ENCODE measurements around the gene NPSR1.
"Not testable (repeated sequence)": the region's sequence is repeated elsewhere in the genome, so short reads cannot be mapped to it uniquely, and the experiment has no call there.

The NPSR1 gene

DNA sequence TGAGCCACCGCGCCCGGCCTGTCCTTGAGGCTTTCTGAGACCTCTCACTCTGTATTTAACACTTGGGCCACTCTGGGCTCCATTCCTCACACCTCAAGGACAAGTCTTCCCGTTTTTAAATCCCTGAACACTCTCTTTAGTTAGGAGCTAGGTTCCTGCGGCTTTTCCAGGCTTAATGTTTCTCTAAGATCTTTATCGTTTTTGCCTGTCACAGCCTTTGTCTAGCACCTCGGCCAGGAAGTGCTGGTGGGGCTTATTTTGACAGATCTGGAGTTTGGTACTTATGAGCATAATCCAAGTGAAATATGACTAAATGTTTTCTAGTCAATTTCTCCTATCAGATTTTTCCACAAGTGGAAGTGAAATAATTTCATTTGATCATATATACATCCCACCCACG is 192.7 kb downstream of the NPSR1 start:
- Histone ChIP-seq H4K20me1 (ENCODE audit: control insufficient read depth, insufficient read depth, low read depth, low read length) (no peaks in the 10 kb centered on the region), H3K9me2 (replicated peaks; ENCODE audit: control insufficient read depth, low read length) (no peaks in the 10 kb centered on the region), H3K4me2 (ENCODE audit: low read length) (no peak overlapping the region), H3F3A (ENCODE audit: control insufficient read depth, insufficient read depth) (no peaks in the 10 kb centered on the region), H3K4me3 (ENCODE audit: low read length) (no peak overlapping the region), H3K9me3 (ENCODE audit: control insufficient read depth, insufficient read depth, low read length) (no peaks in the 10 kb centered on the region), H3K36me3 (ENCODE audit: control insufficient read depth, low read length) (no peaks in the 10 kb centered on the region), H3K27ac (ENCODE audit: low read depth, low read length) (no peak overlapping the region), H3K79me2 (ENCODE audit: control insufficient read depth, low read length) (no peaks in the 10 kb centered on the region), H3K4me1 (ENCODE audit: control insufficient read depth, low read length) (no peaks in the 10 kb centered on the region), H3K27me3 (ENCODE audit: control insufficient read depth, low read length) (no peaks in the 10 kb centered on the region)
- TF ChIP-seq EZH2phosphoT487 (IDR thresholded peaks at IDR 0.05; ENCODE audit: borderline replicate concordance, low read length), result no peak
- no peak for TF ChIP-seq CTCF (IDR thresholded peaks at IDR 0.05; ENCODE audit: low read depth, low read length, poor library complexity, severe bottlenecking)

- no peak overlapping the region for H3K27ac ChIP-seq (ENCODE audit: low read depth, low read length)
- no peaks in the 10 kb centered on the region for H3K9me2 ChIP-seq (replicated peaks; ENCODE audit: control insufficient read depth, low read length)
- H3K4me2 ChIP-seq (ENCODE audit: low read length), result no peak overlapping the region
- no peaks in the 10 kb centered on the region for H3K9me3 ChIP-seq (ENCODE audit: control insufficient read depth, insufficient read depth, low read length)
- no peaks in the 10 kb centered on the region for H3K4me1 ChIP-seq (ENCODE audit: control insufficient read depth, low read length)
- no peaks in the 10 kb centered on the region for H3F3A ChIP-seq (ENCODE audit: control insufficient read depth, insufficient read depth)
- TF ChIP-seq EZH2phosphoT487 (IDR thresholded peaks at IDR 0.05; ENCODE audit: borderline replicate concordance, low read length) (no peak), CTCF (IDR thresholded peaks at IDR 0.05; ENCODE audit: low read depth, low read length, poor library complexity, severe bottlenecking) (no peak)
- no peak overlapping the region for H3K4me3 ChIP-seq (ENCODE audit: low read length)
- no peaks in the 10 kb centered on the region for H3K27me3 ChIP-seq (ENCODE audit: control insufficient read depth, low read length)
- H3K79me2 ChIP-seq (ENCODE audit: control insufficient read depth, low read length), result no peaks in the 10 kb centered on the region
- no peaks in the 10 kb centered on the region for H4K20me1 ChIP-seq (ENCODE audit: control insufficient read depth, insufficient read depth, low read depth, low read length)
- H3K36me3 ChIP-seq (ENCODE audit: control insufficient read depth, low read length), result no peaks in the 10 kb centered on the region
Measured at GRCh38 chr7:34851431-34851830, 193.4 kb downstream of the NPSR1 start.

DNA sequence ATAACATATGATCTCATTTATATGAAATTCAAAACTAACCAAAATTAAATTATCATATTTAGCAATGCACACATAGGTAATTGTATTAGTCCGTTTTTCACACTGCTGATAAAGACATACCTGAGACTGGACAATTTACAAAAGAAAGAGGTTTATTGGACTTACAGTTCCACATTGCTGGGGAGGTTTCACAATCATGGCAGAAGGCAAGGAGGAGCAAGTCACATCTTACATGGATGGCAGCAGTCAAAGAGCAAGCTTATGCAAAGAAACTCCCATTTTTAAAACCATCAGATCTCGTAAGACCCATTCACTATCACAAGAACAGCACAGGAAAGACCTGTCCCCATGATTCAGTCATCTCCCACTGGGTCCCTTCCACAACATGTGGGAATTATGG is 200.4 kb downstream of the NPSR1 start:
- not testable (repeated sequence) for H3F3A ChIP-seq (ENCODE audit: control insufficient read depth, insufficient read depth); H4K20me1 ChIP-seq (ENCODE audit: control insufficient read depth, insufficient read depth, low read depth, low read length); H3K27me3 ChIP-seq (ENCODE audit: control insufficient read depth, low read length); H3K9me2 ChIP-seq (replicated peaks; ENCODE audit: control insufficient read depth, low read length); H3K4me2 ChIP-seq (ENCODE audit: low read length); H3K27ac ChIP-seq (ENCODE audit: low read depth, low read length); H3K4me1 ChIP-seq (ENCODE audit: control insufficient read depth, low read length); H3K36me3 ChIP-seq (ENCODE audit: control insufficient read depth, low read length); H3K9me3 ChIP-seq (ENCODE audit: control insufficient read depth, insufficient read depth, low read length); H3K4me3 ChIP-seq (ENCODE audit: low read length); H3K79me2 ChIP-seq (ENCODE audit: control insufficient read depth, low read length)

DNA sequence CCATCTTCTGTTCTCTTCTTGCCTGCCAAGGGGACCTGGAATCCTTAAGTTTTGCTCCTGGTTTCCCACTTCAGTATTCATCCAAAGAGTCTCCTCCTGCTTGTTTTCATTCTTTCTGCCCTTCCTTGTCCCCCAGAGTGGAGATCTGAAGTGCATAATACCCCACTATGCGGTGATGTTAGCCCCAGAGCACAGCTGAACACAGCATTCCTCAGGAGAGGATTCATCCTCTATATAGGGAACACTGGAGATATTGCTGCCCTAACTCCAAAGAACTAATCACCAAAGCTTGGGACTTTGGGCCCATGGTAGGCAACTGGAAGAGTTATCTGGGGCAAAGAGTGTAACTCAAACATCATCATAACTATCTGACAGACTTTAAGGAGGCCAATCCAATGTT is 201.3 kb downstream of the NPSR1 start:
- H3F3A ChIP-seq (ENCODE audit: control insufficient read depth, insufficient read depth); H3K27ac ChIP-seq (ENCODE audit: low read depth, low read length); H4K20me1 ChIP-seq (ENCODE audit: control insufficient read depth, insufficient read depth, low read depth, low read length); H3K4me2 ChIP-seq (ENCODE audit: low read length); H3K4me3 ChIP-seq (ENCODE audit: low read length); H3K27me3 ChIP-seq (ENCODE audit: control insufficient read depth, low read length); H3K4me1 ChIP-seq (ENCODE audit: control insufficient read depth, low read length); H3K9me2 ChIP-seq (replicated peaks; ENCODE audit: control insufficient read depth, low read length); H3K36me3 ChIP-seq (ENCODE audit: control insufficient read depth, low read length); H3K9me3 ChIP-seq (ENCODE audit: control insufficient read depth, insufficient read depth, low read length); H3K79me2 ChIP-seq (ENCODE audit: control insufficient read depth, low read length): not testable (repeated sequence)

- not testable (repeated sequence) for H3K9me2 ChIP-seq (replicated peaks; ENCODE audit: control insufficient read depth, low read length); H3K79me2 ChIP-seq (ENCODE audit: control insufficient read depth, low read length); H3K36me3 ChIP-seq (ENCODE audit: control insufficient read depth, low read length); H3F3A ChIP-seq (ENCODE audit: control insufficient read depth, insufficient read depth); H3K27ac ChIP-seq (ENCODE audit: low read depth, low read length); H3K4me2 ChIP-seq (ENCODE audit: low read length); H3K4me3 ChIP-seq (ENCODE audit: low read length); H3K9me3 ChIP-seq (ENCODE audit: control insufficient read depth, insufficient read depth, low read length); H3K4me1 ChIP-seq (ENCODE audit: control insufficient read depth, low read length); H4K20me1 ChIP-seq (ENCODE audit: control insufficient read depth, insufficient read depth, low read depth, low read length); H3K27me3 ChIP-seq (ENCODE audit: control insufficient read depth, low read length)
Measured at GRCh38 chr7:34866222-34866621, 208.2 kb downstream of the NPSR1 start.

GRCh38 chr7:34867341-34867740 is 209.3 kb downstream of the NPSR1 start:
- not testable (repeated sequence) for H3K27me3 ChIP-seq (ENCODE audit: control insufficient read depth, low read length)

DNA sequence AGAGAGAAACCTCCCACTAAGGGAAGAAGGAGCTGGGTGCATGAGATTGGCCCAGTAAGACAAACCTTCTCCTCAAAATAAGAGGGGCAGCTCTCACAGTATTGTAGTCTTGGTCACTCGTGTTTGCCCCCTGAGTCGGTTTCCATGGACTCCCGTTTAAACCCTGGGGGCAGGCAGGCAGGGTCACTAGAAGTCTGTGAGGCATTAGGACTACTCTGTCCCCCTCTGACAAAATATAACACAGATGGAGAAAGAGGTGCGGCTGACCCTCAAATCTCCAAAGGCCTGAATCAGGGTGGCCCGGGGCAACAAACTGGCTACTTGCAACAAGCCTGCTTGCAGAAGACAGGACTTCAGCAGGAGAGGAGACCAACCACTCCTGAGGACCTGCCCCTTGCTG is 210.6 kb downstream of the NPSR1 start:
- H3K9me3 ChIP-seq (ENCODE audit: control insufficient read depth, insufficient read depth, low read length); H3K4me3 ChIP-seq (ENCODE audit: low read length); H4K20me1 ChIP-seq (ENCODE audit: control insufficient read depth, insufficient read depth, low read depth, low read length); H3F3A ChIP-seq (ENCODE audit: control insufficient read depth, insufficient read depth); H3K79me2 ChIP-seq (ENCODE audit: control insufficient read depth, low read length); H3K4me2 ChIP-seq (ENCODE audit: low read length); H3K9me2 ChIP-seq (replicated peaks; ENCODE audit: control insufficient read depth, low read length); H3K27me3 ChIP-seq (ENCODE audit: control insufficient read depth, low read length); H3K27ac ChIP-seq (ENCODE audit: low read depth, low read length); H3K36me3 ChIP-seq (ENCODE audit: control insufficient read depth, low read length); H3K4me1 ChIP-seq (ENCODE audit: control insufficient read depth, low read length): not testable (repeated sequence)

More at GRCh38 chr7:34867341-34867740, 209.3 kb downstream of the NPSR1 start:
- H3K4me2 ChIP-seq (ENCODE audit: low read length); H3F3A ChIP-seq (ENCODE audit: control insufficient read depth, insufficient read depth); H4K20me1 ChIP-seq (ENCODE audit: control insufficient read depth, insufficient read depth, low read depth, low read length); H3K36me3 ChIP-seq (ENCODE audit: control insufficient read depth, low read length); H3K4me1 ChIP-seq (ENCODE audit: control insufficient read depth, low read length); H3K4me3 ChIP-seq (ENCODE audit: low read length); H3K9me3 ChIP-seq (ENCODE audit: control insufficient read depth, insufficient read depth, low read length); H3K79me2 ChIP-seq (ENCODE audit: control insufficient read depth, low read length); H3K27ac ChIP-seq (ENCODE audit: low read depth, low read length); H3K9me2 ChIP-seq (replicated peaks; ENCODE audit: control insufficient read depth, low read length): not testable (repeated sequence)

Measured in DOHH2 (cell line).